GM12878 (cell line): ENCODE measurements around the gene HUWE1. TPM values are rescaled to one million over a fixed set of nuclear protein-coding genes. Genes with fewer than 3 reads are reported as not detected.

Experiments
- ATF2 ChIP-seq: IDR thresholded peaks from 2 replicates; pipeline ENCODE4 v1.6.1; 2012; ENCODE audit warnings: low read length, inconsistent platforms
- CBFB ChIP-seq: IDR thresholded peaks from 2 replicates; pipeline ENCODE4 v1.6.1; 2016; ENCODE audit warnings: antibody characterized with exemption, low read depth
- EED ChIP-seq: sonication (generic); IDR thresholded peaks from 2 replicates; pipeline ENCODE4 v1.6.1; 2016; ENCODE audit warnings: antibody characterized with exemption, low read depth
- EGR1 ChIP-seq, 2 experiments: IDR thresholded peaks; 1 replicate in 1 of 2; 2 replicates in 1 of 2; pipeline ENCODE4 v1.6.1; 2011 to 2012; ENCODE audit warnings: low read depth in 2 of 2, low read length in 2 of 2, borderline replicate concordance in 1 of 2, mild to moderate bottlenecking in 1 of 2, moderate library complexity in 1 of 2
- FOXM1 ChIP-seq: IDR thresholded peaks from 2 replicates; pipeline ENCODE4 v1.6.1; 2012; ENCODE audit warnings: low read depth, mild to moderate bottlenecking, inconsistent platforms, low read length, moderate library complexity
- GATAD2B ChIP-seq: fragments of 450-650 bp; conservative IDR thresholded peaks from 2 replicates; pipeline ENCODE4 v1.6.1; 2017; ENCODE audit warnings: low read depth, mild to moderate bottlenecking, moderate library complexity
- HDAC2 ChIP-seq: fragments of 200-600 bp; sonication (generic); IDR thresholded peaks from 2 replicates; pipeline ENCODE4 v1.6.1; 2017
- HDAC6 ChIP-seq: fragments of 200-600 bp; sonication (generic); IDR thresholded peaks from one replicate; pipeline ENCODE4 v1.8.0; 2017; ENCODE audit warnings: antibody characterized with exemption; ENCODE audit not compliant: unreplicated experiment
- KDM1A ChIP-seq: fragments of 200-600 bp; sonication (generic); IDR thresholded peaks from 2 replicates; pipeline ENCODE4 v1.6.1; 2016; ENCODE audit warnings: borderline replicate concordance
- KLF5 ChIP-seq: fragments of 450-650 bp; IDR thresholded peaks from 2 replicates; pipeline ENCODE4 v1.6.1; 2014; ENCODE audit warnings: mild to moderate bottlenecking; ENCODE audit not compliant: partially characterized antibody
- MLLT1 ChIP-seq: fragments of 450-650 bp; IDR thresholded peaks from 2 replicates; pipeline ENCODE4 v1.6.1; 2016; ENCODE audit warnings: mild to moderate bottlenecking
- NBN ChIP-seq: fragments of 450-650 bp; IDR thresholded peaks from 2 replicates; pipeline ENCODE4 v1.6.1; 2016
- NR2F1 ChIP-seq: fragments of 450-650 bp; conservative IDR thresholded peaks from 2 replicates; pipeline ENCODE4 v1.6.1; 2017; ENCODE audit warnings: mild to moderate bottlenecking
- PAX5 ChIP-seq: IDR thresholded peaks from 2 replicates; pipeline ENCODE4 v1.6.1; 2011; ENCODE audit warnings: low read depth, low read length, borderline replicate concordance
- SMARCA5 ChIP-seq: fragments of 450-650 bp; IDR thresholded peaks from 2 replicates; pipeline ENCODE4 v1.6.1; 2017; ENCODE audit warnings: mild to moderate bottlenecking
- YY1 ChIP-seq: IDR thresholded peaks from 2 replicates; pipeline ENCODE4 v1.6.1; 2011; ENCODE audit warnings: low read depth, mild to moderate bottlenecking, low read length
- ZBTB40 ChIP-seq: fragments of 450-650 bp; IDR thresholded peaks from 2 replicates; pipeline ENCODE4 v1.6.1; 2016; ENCODE audit warnings: mild to moderate bottlenecking, moderate library complexity, borderline replicate concordance
- ZNF207 ChIP-seq: fragments of 450-650 bp; IDR thresholded peaks from 2 replicates; pipeline ENCODE4 v1.6.1; 2014; ENCODE audit warnings: antibody characterized with exemption, mild to moderate bottlenecking, borderline replicate concordance
- ZNF687 ChIP-seq: fragments of 450-650 bp; IDR thresholded peaks from 2 replicates; pipeline ENCODE4 v1.6.1; 2017; ENCODE audit warnings: mild to moderate bottlenecking, moderate library complexity
- polyA plus RNA-seq, 11 experiments: library from polyadenylated mRNA; depleted of rRNA in 4 of 11; unstranded in 6 of 11; stranded (reverse) in 5 of 11; fragments of >200 nt; fragmentation: Nextera tagmentation in 4 of 11; fragmentation: Illumina TruSeq in 1 of 11; extraction: Ambion mirVana in 4 of 11; extraction: Trizol in 1 of 11; gene quantifications; 1 replicate in 1 of 11; 2 replicates in 10 of 11; pipeline versions ENCODE4 v1.2.1 to v1.2.3, GENCODE V29; 2011 to 2016; ENCODE audit warnings: inconsistent platforms in 2 of 11, missing spikeins in 2 of 11, low read depth in 1 of 11
- total RNA-seq, 4 experiments: library from RNA; depleted of rRNA in 3 of 4; stranded (reverse); fragments of >200 nt in 3 of 4; fragmentation: Illumina TruSeq in 1 of 4; extraction: Trizol in 1 of 4; gene quantifications; 2 replicates each; pipeline versions ENCODE4 v1.2.1 to v1.2.3, GENCODE V29; 2013 to 2021

The HUWE1 gene
- total and polyA plus RNA-seq, 10 of the 15 experiments (the other 5 are each of a cell fraction or from before 2014, with no cell fraction given): 35.9 to 280 (median 100) TPM

DNA sequence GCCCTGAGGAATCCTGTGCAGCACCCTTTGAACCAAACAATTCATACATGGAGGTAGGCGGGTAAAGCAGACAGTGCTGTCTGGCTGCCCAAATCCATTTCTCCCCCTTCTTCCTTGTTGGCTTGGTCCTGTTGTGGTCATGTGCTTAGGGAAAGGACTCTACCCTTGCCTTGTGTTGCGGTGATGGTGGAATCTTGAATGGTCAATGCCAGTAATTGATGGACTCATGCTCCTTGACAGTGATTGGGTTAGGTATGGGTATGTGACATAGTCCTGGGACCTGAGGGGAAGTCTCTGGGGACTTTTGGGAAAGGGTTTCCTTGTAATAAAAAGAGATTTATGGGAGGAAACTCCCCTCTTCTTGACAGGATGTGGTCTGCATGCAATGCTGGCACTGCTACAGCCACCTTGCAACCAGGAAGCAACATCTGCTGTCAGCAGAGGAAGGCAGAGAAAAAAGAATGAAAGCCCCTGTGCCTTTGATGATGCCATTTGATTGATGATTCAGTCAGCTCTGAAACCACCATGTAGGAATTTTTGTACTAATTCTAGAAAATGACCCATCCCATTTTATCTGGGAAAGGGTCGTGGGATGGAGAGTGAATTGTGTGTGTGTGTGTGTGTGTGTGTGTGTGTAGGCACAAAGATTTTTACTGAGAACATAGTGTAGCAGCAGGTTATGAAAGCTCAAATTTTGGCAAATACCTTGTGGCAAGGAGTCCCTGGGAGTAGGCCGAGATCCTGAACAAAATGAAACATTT is 30.0 kb upstream of the HUWE1 start (continued):
- TF ChIP-seq GATAD2B: peak; percentile 85
- no peak for TF ChIP-seq EGR1 (IDR thresholded peaks at IDR 0.05; ENCODE audit: borderline replicate concordance in 1 of 2, low read depth in 2 of 2, low read length in 2 of 2)
- peak; percentile 72 for TF ChIP-seq ATF2
- peak; percentile 78 for TF ChIP-seq ZNF687
- no peak for TF ChIP-seq KLF5
- peak; percentile 47; the same call in 1 of the 2 replicates for TF ChIP-seq CBFB
- peak; percentile 24; the same call in 1 of the 2 replicates for TF ChIP-seq ZBTB40
- TF ChIP-seq NR2F1: no peak; the same call in 1 of the 2 replicates
- 0 out of 2 replicates have a peak, but pooled peaks have one; percentile 6 for TF ChIP-seq PAX5
- TF ChIP-seq EED: peak; percentile 87
- TF ChIP-seq NBN: peak; percentile 81
- peak; percentile 44; the same call in 1 of the 2 replicates for TF ChIP-seq SMARCA5
- TF ChIP-seq ZNF207: 0 out of 2 replicates have a peak, but pooled peaks have one; percentile 36
- TF ChIP-seq HDAC2: no peak
- TF ChIP-seq MLLT1: peak; percentile 71
- no peak for TF ChIP-seq KDM1A
- TF ChIP-seq FOXM1: peak; percentile 79; the same call in 1 of the 2 replicates
- no peak for TF ChIP-seq HDAC6
- peak; percentile 13; the same call in 1 of the 2 replicates for TF ChIP-seq YY1
